ENCODE data around the gene CA10. TPM values are rescaled to one million over a fixed set of nuclear protein-coding genes. Genes with fewer than 3 reads are reported as not detected.

Gene CA10
- total RNA-seq, 1 donor from 2014 or later: not detected

DNA sequence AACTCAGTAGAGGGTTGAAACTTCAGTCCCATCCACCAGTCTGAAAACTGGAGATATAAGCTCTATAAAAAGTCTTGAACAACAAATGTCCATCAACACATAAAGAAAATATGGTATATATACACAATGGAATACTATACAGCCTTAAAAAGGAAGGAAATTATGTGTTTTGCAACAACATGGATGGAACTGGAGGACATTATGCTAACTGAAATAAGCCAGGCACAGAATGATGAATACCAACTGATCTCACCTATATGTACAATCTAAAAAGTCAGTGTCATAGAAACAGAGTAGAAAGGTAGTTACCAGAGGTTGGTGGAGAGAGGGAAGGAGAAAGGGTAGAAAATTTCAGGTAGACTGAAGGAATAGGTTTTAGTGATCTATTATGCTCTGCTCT is 438.1 kb downstream of the CA10 start:
- TF ChIP-seq, protein P1, sequence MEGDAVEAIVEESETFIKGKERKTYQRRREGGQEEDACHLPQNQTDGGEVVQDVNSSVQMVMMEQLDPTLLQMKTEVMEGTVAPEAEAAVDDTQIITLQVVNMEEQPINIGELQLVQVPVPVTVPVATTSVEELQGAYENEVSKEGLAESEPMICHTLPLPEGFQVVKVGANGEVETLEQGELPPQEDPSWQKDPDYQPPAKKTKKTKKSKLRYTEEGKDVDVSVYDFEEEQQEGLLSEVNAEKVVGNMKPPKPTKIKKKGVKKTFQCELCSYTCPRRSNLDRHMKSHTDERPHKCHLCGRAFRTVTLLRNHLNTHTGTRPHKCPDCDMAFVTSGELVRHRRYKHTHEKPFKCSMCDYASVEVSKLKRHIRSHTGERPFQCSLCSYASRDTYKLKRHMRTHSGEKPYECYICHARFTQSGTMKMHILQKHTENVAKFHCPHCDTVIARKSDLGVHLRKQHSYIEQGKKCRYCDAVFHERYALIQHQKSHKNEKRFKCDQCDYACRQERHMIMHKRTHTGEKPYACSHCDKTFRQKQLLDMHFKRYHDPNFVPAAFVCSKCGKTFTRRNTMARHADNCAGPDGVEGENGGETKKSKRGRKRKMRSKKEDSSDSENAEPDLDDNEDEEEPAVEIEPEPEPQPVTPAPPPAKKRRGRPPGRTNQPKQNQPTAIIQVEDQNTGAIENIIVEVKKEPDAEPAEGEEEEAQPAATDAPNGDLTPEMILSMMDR (IDR thresholded peaks at IDR 0.05): no peak
- no peak for DNase-seq (ENCODE audit: low spot score)
- H3K9me3 Mint-ChIP-seq (ENCODE audit: low read depth): no peaks in the 10 kb centered on the region
- no peaks in the 10 kb centered on the region for H3K36me3 Mint-ChIP-seq (ENCODE audit: low read depth)
- no peak overlapping the region for H3K27ac Mint-ChIP-seq (ENCODE audit: unreplicated experiment)
- H3K4me3 Mint-ChIP-seq (ENCODE audit: unreplicated experiment): no peak overlapping the region
- H3K4me1 Mint-ChIP-seq (ENCODE audit: low read depth): peaks cover 26% of the 10 kb centered on the region
- H3K27me3 Mint-ChIP-seq (ENCODE audit: low read depth): no peaks in the 10 kb centered on the region

DNA sequence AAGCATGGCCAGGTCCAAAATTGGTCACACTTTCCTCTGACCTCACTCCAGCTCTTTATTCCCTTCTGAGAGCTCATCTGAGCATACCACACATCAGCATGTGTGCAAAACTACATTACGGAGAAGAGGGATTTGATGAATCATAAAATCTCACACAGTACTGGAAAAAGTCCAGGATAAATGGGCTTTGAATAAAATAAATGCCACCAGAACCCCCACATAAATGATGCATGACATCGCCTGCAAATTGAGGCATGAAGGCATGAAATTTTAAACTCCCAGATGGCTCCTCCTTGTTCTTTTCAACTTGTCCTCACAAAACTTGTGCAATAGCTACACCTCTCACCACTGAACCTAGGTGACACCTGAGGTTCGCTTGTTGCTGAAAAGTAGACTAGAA is 439.5 kb downstream of the CA10 start:
- TF ChIP-seq, protein P1 (IDR thresholded peaks at IDR 0.05): no peak
- Mint-ChIP-seq H3K27me3 (ENCODE audit: low read depth) (no peaks in the 10 kb centered on the region), H3K4me1 (ENCODE audit: low read depth) (peaks cover 17% of the 10 kb centered on the region), H3K27ac (ENCODE audit: unreplicated experiment) (no peak overlapping the region), H3K4me3 (ENCODE audit: unreplicated experiment) (no peak overlapping the region), H3K9me3 (ENCODE audit: low read depth) (no peaks in the 10 kb centered on the region), H3K36me3 (ENCODE audit: low read depth) (no peaks in the 10 kb centered on the region)
- DNase-seq (ENCODE audit: low spot score): no peak

DNA sequence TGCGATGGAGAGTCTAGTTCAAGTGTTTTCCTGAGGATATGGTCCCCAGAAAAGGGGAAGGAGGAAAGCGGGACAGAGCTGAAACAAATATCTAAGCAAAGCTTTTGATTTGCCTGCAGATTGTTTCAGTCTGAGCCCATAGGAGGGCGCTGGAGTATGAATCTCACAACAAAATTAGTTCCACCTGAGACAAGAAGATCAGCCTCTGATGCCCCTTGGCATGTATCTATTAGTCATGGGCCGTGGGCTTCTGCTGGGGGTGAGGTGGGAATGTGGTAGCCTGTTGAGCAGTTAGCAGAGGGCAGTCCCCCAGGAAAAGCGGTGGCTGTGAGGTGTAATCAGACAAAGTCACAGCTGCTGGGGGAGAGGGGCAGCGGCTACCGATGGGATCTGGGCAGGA is 446.9 kb downstream of the CA10 start:
- Mint-ChIP-seq H3K9me3 (ENCODE audit: low read depth) (no peaks in the 10 kb centered on the region), H3K27me3 (ENCODE audit: low read depth) (peaks cover 31% of the 10 kb centered on the region), H3K27ac (ENCODE audit: unreplicated experiment) (no peak overlapping the region), H3K4me1 (ENCODE audit: low read depth) (no peaks in the 10 kb centered on the region), H3K36me3 (ENCODE audit: low read depth) (no peaks in the 10 kb centered on the region), H3K4me3 (ENCODE audit: unreplicated experiment) (no peak overlapping the region)
- no peak for DNase-seq (ENCODE audit: low spot score)
- TF ChIP-seq, protein P1 (IDR thresholded peaks at IDR 0.05): peak; percentile 15

DNA sequence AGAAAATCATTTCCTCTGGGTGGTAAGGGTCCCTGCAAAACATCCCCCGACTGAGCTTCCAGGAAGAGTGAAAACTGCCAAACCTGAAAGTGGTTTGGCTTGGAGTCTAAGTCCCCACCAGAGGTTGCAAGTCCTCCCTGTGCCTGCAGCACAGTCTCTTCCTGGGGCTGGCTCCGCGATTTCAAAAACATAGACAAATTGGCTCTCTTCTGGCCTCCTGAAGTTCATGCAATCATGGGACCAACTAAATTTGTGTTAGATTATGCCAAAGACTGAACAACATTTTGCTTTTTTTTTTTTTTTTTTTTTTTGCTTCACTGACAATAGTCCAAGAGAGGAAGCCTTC is 447.9 kb downstream of the CA10 start:
- Mint-ChIP-seq H3K36me3 (ENCODE audit: low read depth) (no peaks in the 10 kb centered on the region), H3K4me3 (ENCODE audit: unreplicated experiment) (no peak overlapping the region), H3K27me3 (ENCODE audit: low read depth) (peaks cover 33% of the 10 kb centered on the region), H3K27ac (ENCODE audit: unreplicated experiment) (no peak overlapping the region), H3K9me3 (ENCODE audit: low read depth) (no peaks in the 10 kb centered on the region), H3K4me1 (ENCODE audit: low read depth) (no peaks in the 10 kb centered on the region)
- TF ChIP-seq, protein P1 (IDR thresholded peaks at IDR 0.05): no peak
- no peak for DNase-seq (ENCODE audit: low spot score)

DNA sequence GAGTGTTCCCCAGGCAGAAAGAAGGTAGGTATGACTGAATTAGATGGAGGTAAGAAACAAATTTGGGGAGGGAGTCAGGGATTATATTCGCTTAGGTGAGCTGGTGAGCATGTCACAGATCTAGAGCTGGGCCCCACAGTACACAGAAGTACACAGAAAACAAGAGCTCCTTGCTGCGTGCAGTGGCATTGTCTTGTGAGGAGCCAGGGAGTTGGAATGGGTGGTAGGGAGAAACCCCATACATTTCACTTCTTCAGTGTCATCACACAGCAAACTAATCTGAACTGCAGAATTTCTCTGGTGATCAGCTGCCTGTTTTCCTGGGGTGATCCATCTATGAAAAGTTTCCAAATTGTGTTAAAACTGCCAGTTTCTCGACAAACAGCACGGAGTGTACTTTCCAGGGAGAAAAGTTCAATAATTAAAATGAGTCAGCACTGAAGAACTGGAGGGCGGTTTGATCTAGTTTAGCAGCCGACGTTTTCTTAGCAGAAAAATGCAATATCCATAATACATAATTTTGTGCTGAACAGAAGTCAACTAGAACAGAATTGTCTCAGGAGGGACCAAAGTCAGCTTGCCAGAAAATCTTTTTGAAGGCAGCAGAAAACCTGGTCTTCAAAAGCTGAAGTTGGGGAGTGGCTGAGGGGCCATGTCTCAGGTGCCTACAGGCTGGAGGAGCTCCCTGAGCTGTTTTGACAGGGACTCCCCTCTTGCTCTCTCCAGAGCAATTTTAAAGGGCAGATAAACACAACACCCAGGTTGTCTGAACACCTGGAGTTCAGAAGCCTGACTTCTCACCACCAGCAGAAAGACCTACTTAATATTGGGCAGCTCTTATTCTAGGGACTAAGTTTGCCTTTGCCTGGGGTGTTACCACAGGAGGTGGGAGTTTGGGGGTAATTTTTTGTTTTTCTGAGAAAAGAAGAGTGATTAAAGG is 448.6 kb downstream of the CA10 start:
- TF ChIP-seq, protein P1 (IDR thresholded peaks at IDR 0.05): no peak
- no peak for DNase-seq (ENCODE audit: low spot score)
- Mint-ChIP-seq H3K9me3 (ENCODE audit: low read depth) (no peaks in the 10 kb centered on the region), H3K4me3 (ENCODE audit: unreplicated experiment) (no peak overlapping the region), H3K27ac (ENCODE audit: unreplicated experiment) (no peak overlapping the region), H3K27me3 (ENCODE audit: low read depth) (peaks cover 33% of the 10 kb centered on the region), H3K4me1 (ENCODE audit: low read depth) (no peaks in the 10 kb centered on the region), H3K36me3 (ENCODE audit: low read depth) (no peaks in the 10 kb centered on the region)

Data from chondrocyte (in vitro differentiated cells).